ENCODE results near the gene RNF168. TPM values are rescaled to one million over a fixed set of nuclear protein-coding genes. Genes with fewer than 3 reads are reported as not detected.
"Not testable (repeated sequence)": the region's sequence is repeated elsewhere in the genome, so short reads cannot be mapped to it uniquely, and the experiment has no call there.

The RNF168 gene
- total and polyA plus RNA-seq, 7 donors: 3.6 to 30.2 (median 14.1) TPM

DNA sequence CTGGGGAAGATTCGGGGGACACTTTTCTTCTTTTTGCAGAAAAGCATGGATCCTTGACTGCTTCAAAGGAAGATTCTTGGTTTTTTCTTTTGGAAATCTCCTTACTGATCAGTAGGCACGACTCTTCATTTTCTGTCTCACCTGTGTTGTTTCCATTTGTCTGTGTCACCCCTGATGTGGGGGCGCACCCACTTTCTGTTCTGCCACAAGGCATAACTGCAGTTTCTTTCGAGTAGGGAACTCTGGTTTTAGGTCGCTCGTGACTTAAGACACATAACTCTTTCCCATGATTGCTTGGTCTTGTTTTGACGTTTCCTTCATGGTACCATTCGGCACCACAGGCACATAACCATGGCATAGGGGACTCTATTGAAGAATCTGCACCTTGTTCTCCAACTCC lies 31.3 kb downstream of the RNF168 start:
- H3K27me3 ChIP-seq: no peaks in the 10 kb centered on the region
- no peak overlapping the region for H3K27ac ChIP-seq
- WGBS, 2 donors: 92 to 93% methylated on average over 8 of the region's 8 CpGs
- H3K36me3 ChIP-seq: peaks cover 10 to 75% (median 28%) of the 10 kb centered on the region in 4 donors
- no peaks in the 10 kb centered on the region for H3K9me3 ChIP-seq
- DNase-seq: no peak
- intact Hi-C loops (cut with DNase I): no loop called here
- H3K4me1 ChIP-seq: no peaks in the 10 kb centered on the region
- TF ChIP-seq EP300 (IDR thresholded peaks at IDR 0.05) (no peak), POLR2AphosphoS5 (IDR thresholded peaks at IDR 0.05) (no peak), POLR2A (IDR thresholded peaks at IDR 0.05) (no peak)
- TF ChIP-seq, protein P1, sequence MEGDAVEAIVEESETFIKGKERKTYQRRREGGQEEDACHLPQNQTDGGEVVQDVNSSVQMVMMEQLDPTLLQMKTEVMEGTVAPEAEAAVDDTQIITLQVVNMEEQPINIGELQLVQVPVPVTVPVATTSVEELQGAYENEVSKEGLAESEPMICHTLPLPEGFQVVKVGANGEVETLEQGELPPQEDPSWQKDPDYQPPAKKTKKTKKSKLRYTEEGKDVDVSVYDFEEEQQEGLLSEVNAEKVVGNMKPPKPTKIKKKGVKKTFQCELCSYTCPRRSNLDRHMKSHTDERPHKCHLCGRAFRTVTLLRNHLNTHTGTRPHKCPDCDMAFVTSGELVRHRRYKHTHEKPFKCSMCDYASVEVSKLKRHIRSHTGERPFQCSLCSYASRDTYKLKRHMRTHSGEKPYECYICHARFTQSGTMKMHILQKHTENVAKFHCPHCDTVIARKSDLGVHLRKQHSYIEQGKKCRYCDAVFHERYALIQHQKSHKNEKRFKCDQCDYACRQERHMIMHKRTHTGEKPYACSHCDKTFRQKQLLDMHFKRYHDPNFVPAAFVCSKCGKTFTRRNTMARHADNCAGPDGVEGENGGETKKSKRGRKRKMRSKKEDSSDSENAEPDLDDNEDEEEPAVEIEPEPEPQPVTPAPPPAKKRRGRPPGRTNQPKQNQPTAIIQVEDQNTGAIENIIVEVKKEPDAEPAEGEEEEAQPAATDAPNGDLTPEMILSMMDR (IDR thresholded peaks at IDR 0.05): no peak
- H3K4me3 ChIP-seq: no peak overlapping the region

DNA sequence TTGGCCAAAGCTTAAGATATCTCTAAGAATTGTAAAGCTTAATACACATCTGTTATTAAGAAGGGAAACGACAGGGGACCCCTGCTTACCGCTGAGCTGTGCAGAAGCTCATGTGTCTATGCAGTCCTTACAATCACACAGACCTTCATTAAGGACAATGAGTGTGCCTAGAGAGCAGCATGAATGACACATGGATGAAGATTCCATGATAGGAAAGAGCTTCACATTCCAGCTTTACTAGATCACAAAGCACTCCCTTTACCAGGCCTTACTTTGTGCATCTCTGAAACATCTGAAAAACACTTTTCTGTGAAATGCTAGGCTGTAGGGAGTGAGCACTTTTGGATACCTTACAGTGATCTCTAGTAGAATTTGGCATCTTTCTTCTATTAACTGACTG lies 32.0 kb downstream of the RNF168 start:
- no peaks in the 10 kb centered on the region for H3K4me1 ChIP-seq
- intact Hi-C loops (cut with DNase I): no loop called here
- WGBS, 2 donors: 91% methylated on average over 2 of the region's 2 CpGs
- H3K27ac ChIP-seq: no peak overlapping the region
- no peaks in the 10 kb centered on the region for H3K27me3 ChIP-seq
- H3K4me3 ChIP-seq: no peak overlapping the region
- H3K36me3 ChIP-seq: peaks cover 10 to 68% (median 28%) of the 10 kb centered on the region in 4 donors
- no peak for DNase-seq
- H3K9me3 ChIP-seq: no peaks in the 10 kb centered on the region
- TF ChIP-seq, protein P1 (IDR thresholded peaks at IDR 0.05): no peak
- no peak for TF ChIP-seq EP300 (IDR thresholded peaks at IDR 0.05)
- TF ChIP-seq POLR2A (IDR thresholded peaks at IDR 0.05): no peak
- no peak for TF ChIP-seq POLR2AphosphoS5 (IDR thresholded peaks at IDR 0.05)

DNA sequence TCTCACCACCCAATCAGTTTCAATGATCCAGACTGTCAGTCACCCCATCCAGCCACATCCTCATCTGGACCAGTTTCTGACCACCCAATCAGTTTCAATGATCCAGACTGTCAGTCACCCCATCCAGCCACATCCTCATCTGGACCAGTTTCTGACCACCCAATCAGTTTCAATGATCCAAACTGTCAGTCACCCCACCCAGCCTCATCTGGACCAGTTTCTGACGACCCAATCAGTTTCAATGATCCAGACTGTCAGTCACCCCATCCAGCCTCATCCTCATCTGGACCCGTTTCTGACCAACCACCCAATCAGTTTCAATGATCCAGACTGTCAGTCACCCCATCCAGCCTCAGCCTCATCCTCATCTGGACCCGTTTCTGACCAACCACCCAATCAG lies 33.4 kb downstream of the RNF168 start:
- intact Hi-C loops (cut with DNase I); H3K4me3 ChIP-seq: not testable (repeated sequence)

DNA sequence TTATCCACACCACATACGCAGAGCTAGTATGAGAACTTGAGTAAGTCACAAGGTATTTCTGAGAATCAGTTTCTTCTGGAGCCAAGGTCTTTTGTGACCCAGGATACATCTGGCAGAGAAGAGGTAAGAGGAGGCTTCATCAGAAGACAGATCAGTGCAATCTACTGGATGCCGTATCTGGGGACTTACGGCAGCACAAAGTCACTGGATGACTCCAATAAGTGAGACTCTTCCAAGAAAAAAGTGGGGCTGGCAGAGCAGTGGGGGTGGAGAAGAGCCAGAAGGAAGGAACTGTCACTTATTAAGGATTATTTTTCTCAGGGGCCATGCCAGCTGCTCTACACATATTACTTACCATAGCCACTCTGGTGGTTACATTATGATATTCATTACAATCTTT lies 39.8 kb downstream of the RNF168 start:
- intact Hi-C loops (cut with DNase I): no loop called here
- peaks cover 0 to 8% (median 0%) of the 10 kb centered on the region in 4 donors for H3K36me3 ChIP-seq
- H3K9me3 ChIP-seq: no peaks in the 10 kb centered on the region
- H3K4me3 ChIP-seq: no peak overlapping the region
- no peaks in the 10 kb centered on the region for H3K4me1 ChIP-seq
- WGBS, 2 donors: 98 to 99% methylated on average over 3 of the region's 3 CpGs
- H3K27ac ChIP-seq: no peak overlapping the region
- TF ChIP-seq, protein P1 (IDR thresholded peaks at IDR 0.05): no peak
- TF ChIP-seq POLR2AphosphoS5 (IDR thresholded peaks at IDR 0.05): no peak
- no peak for TF ChIP-seq POLR2A (IDR thresholded peaks at IDR 0.05)
- TF ChIP-seq EP300 (IDR thresholded peaks at IDR 0.05): no peak
- no peaks in the 10 kb centered on the region for H3K27me3 ChIP-seq
- no peak for DNase-seq

More for the DNA sequence above, 33.4 kb downstream of the RNF168 start:
- H3K27me3 ChIP-seq, H3K27ac ChIP-seq, H3K4me1 ChIP-seq, H3K9me3 ChIP-seq, DNase-seq: not testable (repeated sequence)
- H3K36me3 ChIP-seq: peaks cover 10 to 59% (median 28%) of the 10 kb centered on the region in 4 donors
- 93 to 94% methylated on average over 3 of the region's 3 CpGs for WGBS, 2 donors

DNA sequence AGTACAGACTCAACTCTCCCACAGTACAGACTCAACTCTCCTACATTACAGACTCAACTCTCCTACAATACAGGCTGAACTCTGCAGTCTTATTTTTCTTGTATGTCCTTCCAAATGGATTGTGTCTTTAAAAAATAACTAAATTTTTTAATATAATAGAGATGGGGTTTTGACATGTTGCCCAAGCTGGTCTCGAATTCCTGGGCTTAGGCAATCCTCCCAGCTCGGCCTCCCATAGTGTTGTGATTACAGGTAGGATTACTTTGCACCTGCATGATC lies 40.2 kb downstream of the RNF168 start:
- 95 to 97% methylated on average over 2 of the region's 2 CpGs for WGBS, 2 donors
- intact Hi-C loops (cut with DNase I): no loop called here
- TF ChIP-seq EP300 (IDR thresholded peaks at IDR 0.05) (no peak), POLR2AphosphoS5 (IDR thresholded peaks at IDR 0.05) (no peak), POLR2A (IDR thresholded peaks at IDR 0.05) (no peak)
- TF ChIP-seq, protein P1 (IDR thresholded peaks at IDR 0.05): no peak
- no peak overlapping the region for H3K27ac ChIP-seq
- H3K9me3 ChIP-seq: no peaks in the 10 kb centered on the region
- H3K36me3 ChIP-seq: peaks cover 0 to 4% (median 0%) of the 10 kb centered on the region in 4 donors
- no peak for DNase-seq
- no peaks in the 10 kb centered on the region for H3K27me3 ChIP-seq
- no peaks in the 10 kb centered on the region for H3K4me1 ChIP-seq
- no peak overlapping the region for H3K4me3 ChIP-seq

DNA sequence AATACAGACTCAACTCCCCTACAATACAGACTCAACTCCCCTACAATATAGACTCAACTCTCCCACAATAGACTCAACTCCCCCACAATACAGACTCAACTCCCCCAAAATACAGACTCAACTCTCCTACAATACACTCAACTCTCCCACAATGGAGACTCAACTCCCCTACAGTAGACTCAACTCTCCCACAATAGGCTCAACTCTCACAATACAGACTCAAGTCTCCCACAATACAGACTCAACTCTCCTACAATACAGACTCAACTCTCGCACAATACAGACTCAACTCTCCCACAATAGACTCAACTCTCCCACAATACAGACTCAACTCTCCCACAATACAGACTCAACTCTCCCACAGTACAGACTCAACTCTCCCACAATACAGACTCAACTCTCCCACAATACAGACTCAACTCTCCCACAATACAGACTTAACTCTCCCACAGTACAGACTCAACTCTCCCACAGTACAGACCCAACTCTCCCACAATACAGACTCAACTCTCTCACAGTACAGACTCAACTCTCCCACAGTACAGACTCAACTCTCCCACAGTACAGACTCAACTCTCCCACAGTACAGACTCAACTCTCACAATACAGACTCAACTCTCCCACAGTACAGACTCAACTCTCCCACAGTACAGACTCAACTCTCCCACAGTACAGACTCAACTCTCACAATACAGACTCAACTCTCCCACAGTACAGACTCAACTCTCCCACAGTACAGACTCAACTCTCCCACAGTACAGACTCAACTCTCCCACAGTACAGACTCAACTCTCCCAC lies 40.7 kb downstream of the RNF168 start:
- H3K36me3 ChIP-seq; H3K27me3 ChIP-seq; H3K27ac ChIP-seq; H3K9me3 ChIP-seq; H3K4me3 ChIP-seq; DNase-seq; intact Hi-C loops (cut with DNase I); H3K4me1 ChIP-seq: not testable (repeated sequence)
- WGBS, 2 donors: 94 to 96% methylated on average over 1 of the region's 1 CpG
